DOHH2 (cell line): ENCODE data around the gene CTNNA2.

Experiments
- H3F3A ChIP-seq: fragments of 200-600 bp; sonication (generic), shearing (Covaris generic); 2 replicates; pipeline ENCODE4 v1.6.0; 2016; ENCODE audit warnings: antibody characterized with exemption, mild to moderate bottlenecking; ENCODE audit not compliant: control insufficient read depth, insufficient read depth
- H3K27ac ChIP-seq: fragments of 200-600 bp; sonication (generic); 2 replicates; pipeline ENCODE4 v1.5.1; 2014; ENCODE audit warnings: low read depth, mild to moderate bottlenecking, low read length, moderate library complexity
- H3K27me3 ChIP-seq: fragments of 200-600 bp; sonication (generic); 2 replicates; pipeline ENCODE4 v1.6.1; 2014; ENCODE audit warnings: mild to moderate bottlenecking, low read length, mixed read lengths; ENCODE audit not compliant: control insufficient read depth
- H3K36me3 ChIP-seq: fragments of 200-600 bp; sonication (generic); 2 replicates; pipeline ENCODE4 v1.6.1; 2014; ENCODE audit warnings: mild to moderate bottlenecking, low read length, moderate library complexity, mixed read lengths; ENCODE audit not compliant: control insufficient read depth
- H3K4me1 ChIP-seq: fragments of 200-600 bp; sonication (generic); 2 replicates; pipeline ENCODE4 v1.6.1; 2014; ENCODE audit warnings: mild to moderate bottlenecking, low read length, mixed read lengths; ENCODE audit not compliant: control insufficient read depth
- H3K4me2 ChIP-seq: fragments of 200-600 bp; sonication (generic); 2 replicates; pipeline ENCODE4 v1.6.0; 2014; ENCODE audit warnings: mild to moderate bottlenecking, low read length, moderate library complexity
- H3K4me3 ChIP-seq: fragments of 200-600 bp; sonication (generic); 2 replicates; pipeline ENCODE4 v1.5.1; 2014; ENCODE audit warnings: mild to moderate bottlenecking, low read length, mixed read lengths
- H3K79me2 ChIP-seq: fragments of 200-600 bp; sonication (generic); 2 replicates; pipeline ENCODE4 v1.6.1; 2014; ENCODE audit warnings: mild to moderate bottlenecking, low read length, mixed read lengths; ENCODE audit not compliant: control insufficient read depth
- H3K9me2 ChIP-seq: fragments of 200-600 bp; sonication (generic); replicated peaks from 2 replicates; pipeline ENCODE4 v1.6.1; 2014; ENCODE audit warnings: mild to moderate bottlenecking, low read length, mixed read lengths; ENCODE audit not compliant: control insufficient read depth
- H3K9me3 ChIP-seq: fragments of 200-600 bp; sonication (generic); 2 replicates; pipeline ENCODE4 v1.6.1; 2014; ENCODE audit warnings: antibody characterized with exemption, low read length, mixed read lengths; ENCODE audit not compliant: control insufficient read depth, insufficient read depth
- H4K20me1 ChIP-seq: fragments of 200-600 bp; sonication (generic); 2 replicates; pipeline ENCODE4 v1.6.0; 2014; ENCODE audit warnings: low read depth, mild to moderate bottlenecking, antibody characterized with exemption, low read length, moderate library complexity; ENCODE audit not compliant: control insufficient read depth, insufficient read depth
- EZH2phosphoT487 ChIP-seq: fragments of 200-600 bp; sonication (generic); IDR thresholded peaks from 2 replicates; pipeline ENCODE4 v1.6.1; 2017; ENCODE audit warnings: borderline replicate concordance, mild to moderate bottlenecking, antibody characterized with exemption, low read length, moderate library complexity, mixed read lengths
- TF ChIP-seq, protein P1 (sequence below): fragments of 200-600 bp; sonication (generic); IDR thresholded peaks from one replicate; pipeline ENCODE4 v1.5.1; 2014; ENCODE audit warnings: antibody characterized with exemption, mild to moderate bottlenecking, low read depth, low read length; ENCODE audit not compliant: poor library complexity, severe bottlenecking

Gene CTNNA2

DNA sequence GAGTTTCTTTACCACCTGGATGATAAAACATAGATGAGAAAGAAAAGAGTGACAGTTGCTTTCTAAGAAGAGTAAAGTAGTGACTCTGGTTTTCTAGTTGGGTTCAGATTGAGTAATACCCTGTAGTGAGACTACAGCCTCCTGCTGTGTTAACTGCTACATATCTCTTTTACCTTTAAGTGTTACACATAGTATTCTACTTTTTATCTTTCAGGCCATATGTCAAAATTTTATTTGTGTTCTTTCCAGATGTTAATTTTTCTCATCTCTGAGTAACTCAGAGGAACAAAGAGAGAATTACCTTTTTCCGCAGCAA is 348.2 kb downstream of the CTNNA2 start:
- Histone ChIP-seq H3K4me1 (no peaks in the 10 kb centered on the region), H3K4me3 (no peak overlapping the region), H3K27ac (no peak overlapping the region), H3K79me2 (no peaks in the 10 kb centered on the region), H3K9me3 (no peaks in the 10 kb centered on the region), H3K4me2 (no peak overlapping the region), H3F3A (no peaks in the 10 kb centered on the region), H3K27me3 (no peaks in the 10 kb centered on the region), H3K36me3 (no peaks in the 10 kb centered on the region), H4K20me1 (no peaks in the 10 kb centered on the region), H3K9me2 (no peaks in the 10 kb centered on the region)
- TF ChIP-seq, protein P1, sequence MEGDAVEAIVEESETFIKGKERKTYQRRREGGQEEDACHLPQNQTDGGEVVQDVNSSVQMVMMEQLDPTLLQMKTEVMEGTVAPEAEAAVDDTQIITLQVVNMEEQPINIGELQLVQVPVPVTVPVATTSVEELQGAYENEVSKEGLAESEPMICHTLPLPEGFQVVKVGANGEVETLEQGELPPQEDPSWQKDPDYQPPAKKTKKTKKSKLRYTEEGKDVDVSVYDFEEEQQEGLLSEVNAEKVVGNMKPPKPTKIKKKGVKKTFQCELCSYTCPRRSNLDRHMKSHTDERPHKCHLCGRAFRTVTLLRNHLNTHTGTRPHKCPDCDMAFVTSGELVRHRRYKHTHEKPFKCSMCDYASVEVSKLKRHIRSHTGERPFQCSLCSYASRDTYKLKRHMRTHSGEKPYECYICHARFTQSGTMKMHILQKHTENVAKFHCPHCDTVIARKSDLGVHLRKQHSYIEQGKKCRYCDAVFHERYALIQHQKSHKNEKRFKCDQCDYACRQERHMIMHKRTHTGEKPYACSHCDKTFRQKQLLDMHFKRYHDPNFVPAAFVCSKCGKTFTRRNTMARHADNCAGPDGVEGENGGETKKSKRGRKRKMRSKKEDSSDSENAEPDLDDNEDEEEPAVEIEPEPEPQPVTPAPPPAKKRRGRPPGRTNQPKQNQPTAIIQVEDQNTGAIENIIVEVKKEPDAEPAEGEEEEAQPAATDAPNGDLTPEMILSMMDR, result no peak
- TF ChIP-seq EZH2phosphoT487, result no peak

DNA sequence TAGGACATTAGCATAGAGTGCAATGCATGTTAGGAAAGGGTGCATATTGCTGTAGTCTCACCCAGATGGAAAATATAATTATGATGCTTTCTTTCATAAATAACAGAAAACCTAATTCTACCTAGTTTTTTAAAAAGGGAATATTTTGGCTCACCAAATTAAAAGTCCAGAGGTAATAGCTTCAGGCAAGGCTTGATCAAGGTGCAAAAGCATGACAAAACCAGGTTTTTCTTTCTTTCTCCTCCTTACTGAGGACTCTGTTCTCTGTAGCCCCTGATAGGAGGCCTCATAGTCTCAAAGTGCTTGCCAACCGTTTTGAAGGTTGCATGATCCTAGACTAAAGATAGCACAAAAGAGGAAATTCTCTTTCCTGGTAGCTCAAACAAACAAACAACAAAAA is 349.9 kb downstream of the CTNNA2 start:
- Histone ChIP-seq H3K4me3 (no peak overlapping the region), H3K27me3 (no peaks in the 10 kb centered on the region), H4K20me1 (no peaks in the 10 kb centered on the region), H3K4me2 (no peak overlapping the region), H3K36me3 (no peaks in the 10 kb centered on the region), H3F3A (no peaks in the 10 kb centered on the region), H3K27ac (no peak overlapping the region), H3K79me2 (no peaks in the 10 kb centered on the region), H3K9me3 (no peaks in the 10 kb centered on the region), H3K9me2 (no peaks in the 10 kb centered on the region), H3K4me1 (no peaks in the 10 kb centered on the region)
- no peak for TF ChIP-seq EZH2phosphoT487
- TF ChIP-seq, protein P1, result no peak

DNA sequence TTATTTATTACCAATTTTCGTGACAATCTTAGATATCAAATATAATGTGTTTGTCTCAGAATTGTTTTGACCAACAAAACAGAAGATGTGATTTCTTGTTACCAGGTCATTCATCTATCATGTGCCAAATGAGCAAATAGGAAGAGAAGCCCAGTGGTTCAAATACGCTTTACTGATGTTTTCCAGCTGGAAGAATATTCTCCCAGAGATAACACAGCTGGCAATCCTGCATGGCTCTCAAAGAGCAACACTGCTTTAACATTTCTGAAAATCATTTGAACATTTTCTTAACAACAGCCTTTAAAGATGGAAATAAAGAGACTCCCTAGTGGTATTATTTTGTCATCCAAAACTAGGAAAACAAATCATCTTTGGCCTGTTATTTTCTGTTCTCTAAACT is 359.8 kb downstream of the CTNNA2 start:
- Histone ChIP-seq H3K27me3 (no peaks in the 10 kb centered on the region), H3K27ac (no peak overlapping the region), H3K9me2 (no peaks in the 10 kb centered on the region), H3F3A (no peaks in the 10 kb centered on the region), H3K9me3 (no peaks in the 10 kb centered on the region), H3K4me1 (no peaks in the 10 kb centered on the region), H3K4me3 (no peak overlapping the region), H4K20me1 (no peaks in the 10 kb centered on the region), H3K4me2 (no peak overlapping the region), H3K79me2 (no peaks in the 10 kb centered on the region), H3K36me3 (no peaks in the 10 kb centered on the region)
- TF ChIP-seq EZH2phosphoT487, result no peak
- TF ChIP-seq, protein P1, result no peak

DNA sequence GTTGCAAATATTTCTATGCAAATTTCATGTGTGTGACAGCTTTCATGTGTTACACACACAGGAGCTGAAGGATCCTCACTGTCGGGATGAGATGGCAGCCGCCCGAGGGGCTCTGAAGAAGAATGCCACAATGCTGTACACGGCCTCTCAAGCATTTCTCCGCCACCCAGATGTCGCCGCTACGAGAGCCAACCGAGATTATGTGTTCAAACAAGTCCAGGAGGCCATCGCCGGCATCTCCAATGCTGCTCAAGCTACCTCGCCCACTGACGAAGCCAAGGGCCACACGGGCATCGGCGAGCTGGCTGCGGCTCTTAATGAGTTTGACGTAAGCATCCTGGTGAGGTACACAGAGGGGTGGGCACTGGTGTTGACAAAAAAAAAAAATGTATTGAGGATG is 361.2 kb downstream of the CTNNA2 start:
- H3K9me3 ChIP-seq, result no peaks in the 10 kb centered on the region
- H3K27ac ChIP-seq, result no peak overlapping the region
- no peaks in the 10 kb centered on the region for H3K4me1 ChIP-seq
- H3K79me2 ChIP-seq, result no peaks in the 10 kb centered on the region
- H3K27me3 ChIP-seq, result no peaks in the 10 kb centered on the region
- no peaks in the 10 kb centered on the region for H3K36me3 ChIP-seq
- H4K20me1 ChIP-seq, result no peaks in the 10 kb centered on the region
- TF ChIP-seq, protein P1, result no peak
- TF ChIP-seq EZH2phosphoT487, result no peak
- H3K4me2 ChIP-seq, result no peak overlapping the region
- H3K4me3 ChIP-seq, result no peak overlapping the region
- H3K9me2 ChIP-seq, result no peaks in the 10 kb centered on the region
- no peaks in the 10 kb centered on the region for H3F3A ChIP-seq
